ENCODE data around the gene CABYR.

Gene CABYR

GRCh38 chr18:24201699-24202687 is 63.1 kb downstream of the CABYR start:
- no peaks in the 10 kb centered on the region for H3K27me3 Mint-ChIP-seq (ENCODE audit: low read depth)
- no peaks in the 10 kb centered on the region for H3K9me3 Mint-ChIP-seq
- peaks cover 18% of the 10 kb centered on the region for H3K4me1 Mint-ChIP-seq
- H3K27ac Mint-ChIP-seq = no peak overlapping the region
- H3K4me3 Mint-ChIP-seq = no peak overlapping the region
- TF ChIP-seq CTCF (IDR thresholded peaks at IDR 0.05; ENCODE audit: unreplicated experiment in 3 of 3) = no peak
- H3K36me3 Mint-ChIP-seq (ENCODE audit: low read depth) = no peaks in the 10 kb centered on the region

- Mint-ChIP-seq H3K27me3 (ENCODE audit: low read depth) (no peaks in the 10 kb centered on the region), H3K27ac (no peak overlapping the region), H3K36me3 (ENCODE audit: low read depth) (peaks cover 8% of the 10 kb centered on the region), H3K4me3 (no peak overlapping the region), H3K9me3 (no peaks in the 10 kb centered on the region), H3K4me1 (peaks cover 6% of the 10 kb centered on the region)
- no peak for TF ChIP-seq CTCF (IDR thresholded peaks at IDR 0.05; ENCODE audit: unreplicated experiment in 3 of 3)
Observed at GRCh38 chr18:24204904-24205303, 66.0 kb downstream of the CABYR start.

GRCh38 chr18:24208270-24209035 is 69.6 kb downstream of the CABYR start:
- Mint-ChIP-seq H3K4me3 (no peak overlapping the region), H3K9me3 (no peaks in the 10 kb centered on the region), H3K27ac (no peak overlapping the region), H3K4me1 (no peaks in the 10 kb centered on the region), H3K36me3 (ENCODE audit: low read depth) (peaks cover 8% of the 10 kb centered on the region), H3K27me3 (ENCODE audit: low read depth) (no peaks in the 10 kb centered on the region)
- no peak for TF ChIP-seq CTCF (IDR thresholded peaks at IDR 0.05; ENCODE audit: unreplicated experiment in 3 of 3)

GRCh38 chr18:24209558-24209957 is 70.7 kb downstream of the CABYR start:
- Mint-ChIP-seq H3K36me3 (ENCODE audit: low read depth) (peaks cover 8% of the 10 kb centered on the region), H3K4me1 (peaks cover 9% of the 10 kb centered on the region), H3K4me3 (no peak overlapping the region), H3K27me3 (ENCODE audit: low read depth) (no peaks in the 10 kb centered on the region), H3K9me3 (no peaks in the 10 kb centered on the region), H3K27ac (no peak overlapping the region)
- no peak for TF ChIP-seq CTCF (IDR thresholded peaks at IDR 0.05; ENCODE audit: unreplicated experiment in 3 of 3)
